Body of pancreas (tissue), 4 donors: ENCODE results near the gene ATP1A1.

Experiments
- POLR2A ChIP-seq, 3 donors: fragments of 450-650 bp; IDR thresholded peaks; one replicate each; pipeline ENCODE4 v1.6.1; 2016; ENCODE audit warnings: antibody characterized with exemption in 3 of 3, mild to moderate bottlenecking in 2 of 3
- TF ChIP-seq, protein P1 (sequence below), 7 experiments: fragments of 450-650 bp in 4 of 7; fragments of 200-600 bp in 3 of 7; sonication (generic) in 3 of 7; IDR thresholded peaks; one replicate each; pipeline ENCODE4 v1.5.1; 2016 to 2019; ENCODE audit warnings: antibody characterized with exemption in 7 of 7

DNA sequence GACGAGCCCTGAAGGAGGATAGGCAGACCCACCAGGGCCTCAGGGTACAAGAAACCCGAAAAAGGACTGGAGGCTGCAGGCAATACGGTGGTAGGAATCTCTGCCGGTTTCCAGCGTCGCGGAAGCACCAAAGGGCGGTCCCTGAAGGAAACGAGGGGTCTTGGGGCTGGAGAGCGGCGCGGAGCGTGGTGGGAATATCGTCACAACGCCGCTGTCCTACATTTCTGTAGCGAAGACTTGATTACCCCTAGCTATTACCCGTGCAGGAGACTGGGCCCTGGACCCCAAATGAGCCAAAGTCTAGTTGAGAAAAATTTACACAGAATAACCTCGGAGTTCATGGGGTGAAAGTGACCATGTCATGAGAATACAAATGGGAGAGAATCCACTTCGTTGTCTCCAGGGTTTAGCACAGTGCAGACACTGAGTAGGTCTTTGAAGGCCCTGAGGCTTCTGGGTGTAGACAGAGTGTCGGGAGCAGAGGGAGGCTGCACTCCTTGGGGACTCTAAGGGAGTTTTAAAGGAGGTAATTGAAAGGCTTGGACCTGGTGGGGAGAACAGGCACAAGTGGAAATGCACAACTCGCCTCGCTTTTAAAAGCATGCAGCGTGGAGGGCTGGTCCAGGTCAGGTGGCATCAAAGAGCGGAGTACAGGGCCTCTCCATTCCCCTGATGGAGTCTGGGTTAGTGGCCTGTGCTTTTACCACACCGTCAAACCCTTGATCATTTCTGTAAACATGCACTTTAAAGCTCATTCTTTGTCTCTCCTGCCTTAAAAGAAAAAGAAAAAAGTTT is 1.5 kb downstream of the ATP1A1 start:
- TF ChIP-seq, protein P1, sequence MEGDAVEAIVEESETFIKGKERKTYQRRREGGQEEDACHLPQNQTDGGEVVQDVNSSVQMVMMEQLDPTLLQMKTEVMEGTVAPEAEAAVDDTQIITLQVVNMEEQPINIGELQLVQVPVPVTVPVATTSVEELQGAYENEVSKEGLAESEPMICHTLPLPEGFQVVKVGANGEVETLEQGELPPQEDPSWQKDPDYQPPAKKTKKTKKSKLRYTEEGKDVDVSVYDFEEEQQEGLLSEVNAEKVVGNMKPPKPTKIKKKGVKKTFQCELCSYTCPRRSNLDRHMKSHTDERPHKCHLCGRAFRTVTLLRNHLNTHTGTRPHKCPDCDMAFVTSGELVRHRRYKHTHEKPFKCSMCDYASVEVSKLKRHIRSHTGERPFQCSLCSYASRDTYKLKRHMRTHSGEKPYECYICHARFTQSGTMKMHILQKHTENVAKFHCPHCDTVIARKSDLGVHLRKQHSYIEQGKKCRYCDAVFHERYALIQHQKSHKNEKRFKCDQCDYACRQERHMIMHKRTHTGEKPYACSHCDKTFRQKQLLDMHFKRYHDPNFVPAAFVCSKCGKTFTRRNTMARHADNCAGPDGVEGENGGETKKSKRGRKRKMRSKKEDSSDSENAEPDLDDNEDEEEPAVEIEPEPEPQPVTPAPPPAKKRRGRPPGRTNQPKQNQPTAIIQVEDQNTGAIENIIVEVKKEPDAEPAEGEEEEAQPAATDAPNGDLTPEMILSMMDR (IDR thresholded peaks at IDR 0.05), result no peak
- no peak for TF ChIP-seq POLR2A (IDR thresholded peaks at IDR 0.05)
